Naive thymus-derived CD4-positive, alpha-beta T cell (primary cell): ENCODE measurements around the gene PSEN1. TPM values are rescaled to one million over a fixed set of nuclear protein-coding genes. Genes with fewer than 3 reads are reported as not detected.
A peak's percentile ranks its signal among the peaks of the same experiment; 100 is the strongest.

Source experiments
- ATAC-seq: fragments of 150-1000 bp; cut with Tn5 transposase; 2 replicates; pipeline ENCODE4 v1.10.0; 2021; ENCODE audit warnings: mild to moderate bottlenecking, moderate library complexity
- CTCF ChIA-PET: fragments of 350-600 bp; sonication (Branson Sonifier 250); formaldehyde crosslinking; loops from one replicate; lab custom pipeline; 2021; ENCODE audit warnings: antibody characterized with exemption; lab: Charles Lee
- POLR2A ChIA-PET: fragments of 350-600 bp; sonication (Branson Sonifier 250); formaldehyde crosslinking; loops from one replicate; lab custom pipeline; 2021; ENCODE audit warnings: antibody characterized with exemption, inconsistent platforms; lab: Charles Lee
- DNase-seq, 9 donors: peaks; one replicate each; pipeline versions ENCODE4 v3.0.0 to v3.0.0-alpha.2; 2020 to 2022; ENCODE audit warnings: mixed read lengths in 1 of 9
- H3K27ac ChIP-seq: one replicate; pipeline ENCODE4 v1.7.0; 2013; ENCODE audit warnings: mild to moderate bottlenecking, low read depth, low read length, moderate library complexity
- H3K27me3 ChIP-seq, 2 donors: one replicate each; pipeline ENCODE4 v1.7.0; 2013; ENCODE audit warnings: low read length in 2 of 2, mild to moderate bottlenecking in 2 of 2, moderate library complexity in 2 of 2; ENCODE audit not compliant: control insufficient read depth in 2 of 2, insufficient read depth in 2 of 2
- H3K36me3 ChIP-seq, 3 experiments: 1 replicate in 2 of 3; 2 replicates in 1 of 3; pipeline ENCODE4 v1.7.0; 2013; ENCODE audit warnings: low read length in 3 of 3, mild to moderate bottlenecking in 3 of 3, moderate library complexity in 1 of 3; ENCODE audit not compliant: insufficient read depth in 3 of 3, control insufficient read depth in 2 of 3
- H3K4me1 ChIP-seq, 2 donors: one replicate each; pipeline ENCODE4 v1.7.0; 2013; ENCODE audit warnings: low read length in 2 of 2, mild to moderate bottlenecking in 2 of 2, moderate library complexity in 1 of 2; ENCODE audit not compliant: control insufficient read depth in 2 of 2, insufficient read depth in 2 of 2
- H3K4me3 ChIP-seq: 2 replicates; pipeline ENCODE4 v1.7.0; 2013; ENCODE audit warnings: mild to moderate bottlenecking, low read length
- H3K9me3 ChIP-seq, 3 experiments: 1 replicate in 2 of 3; 2 replicates in 1 of 3; pipeline ENCODE4 v1.7.0; 2013; ENCODE audit warnings: low read length in 3 of 3; ENCODE audit not compliant: control insufficient read depth in 2 of 3
- H3K27ac Mint-ChIP-seq, 9 donors: one replicate each; pipeline ENCODE4 v1.8.0; 2020 to 2022; ENCODE audit warnings: mixed read lengths in 9 of 9, mild to moderate bottlenecking in 8 of 9, moderate library complexity in 5 of 9, inconsistent platforms in 2 of 9
- H3K27me3 Mint-ChIP-seq, 5 donors: one replicate each; pipeline ENCODE4 v1.8.0; 2021 to 2022; ENCODE audit warnings: mixed read lengths in 5 of 5, mild to moderate bottlenecking in 1 of 5
- H3K36me3 Mint-ChIP-seq, 5 donors: one replicate each; pipeline ENCODE4 v1.8.0; 2020 to 2022; ENCODE audit warnings: mixed read lengths in 5 of 5, mild to moderate bottlenecking in 3 of 5, inconsistent platforms in 1 of 5
- H3K4me1 Mint-ChIP-seq, 7 donors: one replicate each; pipeline ENCODE4 v1.8.0; 2020 to 2022; ENCODE audit warnings: mixed read lengths in 7 of 7, mild to moderate bottlenecking in 3 of 7, inconsistent platforms in 1 of 7
- H3K4me3 Mint-ChIP-seq, 10 donors: one replicate each; pipeline ENCODE4 v1.8.0; 2020 to 2022; ENCODE audit warnings: mild to moderate bottlenecking in 10 of 10, mixed read lengths in 10 of 10, moderate library complexity in 6 of 10, inconsistent platforms in 2 of 10
- H3K9me3 Mint-ChIP-seq, 11 donors: one replicate each; pipeline ENCODE4 v1.8.0; 2020 to 2022; ENCODE audit warnings: mixed read lengths in 11 of 11, mild to moderate bottlenecking in 4 of 11, inconsistent platforms in 1 of 11, moderate library complexity in 1 of 11
- intact Hi-C, 2 donors: fragments of 100-400 bp; cut with micrococcal nuclease; formaldehyde crosslinking; loops; one replicate each; pipeline ENCODE4 v1.15.1; 2023
- polyA plus RNA-seq, 2 donors: library from polyadenylated mRNA; unstranded; fragments of 300-500 nt; fragmentation: Illumina TruSeq; gene quantifications; one replicate each; pipeline ENCODE4 v1.2.3, GENCODE V29; 2021
- total RNA-seq, 6 experiments: library from RNA in 5 of 6; stranded (reverse) in 5 of 6; gene quantifications; 1 replicate in 5 of 6; 2 replicates in 1 of 6; pipeline ENCODE4 v1.2.3 and lab custom pipeline; 2021 to 2026

PSEN1 gene
- total and polyA plus RNA-seq, 7 experiments from 2014 or later = 23.7 to 55.8 (median 43.2) TPM

DNA sequence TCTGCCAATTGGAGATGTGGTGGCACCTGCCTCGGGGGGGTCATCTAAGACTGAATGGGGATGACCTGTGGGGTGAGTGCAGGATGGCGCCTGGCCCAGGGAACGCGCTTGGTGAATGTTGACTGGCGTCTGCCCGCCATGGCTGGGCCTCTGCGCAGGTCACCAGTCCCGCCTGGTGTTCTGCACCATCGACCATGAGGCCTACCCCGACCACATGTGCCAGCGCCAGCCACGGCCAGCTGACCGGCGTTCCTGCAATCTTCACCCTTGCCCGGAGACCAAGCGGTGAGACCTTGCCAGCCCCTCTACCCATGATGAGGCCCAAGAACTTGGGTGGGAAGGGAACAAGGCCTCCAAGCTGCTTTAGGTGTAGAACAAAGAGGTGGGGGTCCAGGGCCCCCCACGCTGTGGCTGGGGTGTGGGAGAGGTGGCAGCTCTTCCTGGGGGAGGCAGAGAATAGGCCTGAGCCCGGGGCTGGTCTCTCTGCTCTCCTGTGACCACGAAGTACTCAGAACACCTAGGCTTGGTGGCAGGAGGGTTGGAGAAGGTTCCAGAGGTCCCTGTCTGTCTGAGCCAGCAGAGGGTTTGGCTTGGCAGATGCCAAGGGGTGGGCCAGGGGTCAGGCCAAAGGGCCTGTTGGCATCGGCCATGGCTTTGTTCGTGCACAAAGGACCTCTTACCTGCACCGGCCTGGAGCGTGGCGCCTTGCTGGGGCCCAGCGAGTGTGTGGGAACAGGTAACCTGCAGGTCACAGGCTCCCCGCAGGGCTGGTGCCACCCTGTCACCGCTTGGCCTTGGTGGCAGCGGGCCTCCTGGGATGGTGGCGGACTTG, 116.4 kb downstream of the PSEN1 start:
- Mint-ChIP-seq H3K36me3 (no peaks in the 10 kb centered on the region), H3K9me3 (no peaks in the 10 kb centered on the region), H3K4me3 (no peak overlapping the region), H3K4me1 (peaks cover 0 to 5% (median under 1%) of the 10 kb centered on the region in 7 donors), H3K27me3 (peaks cover 0 to 3% (median 0%) of the 10 kb centered on the region in 5 donors), H3K27ac (no peak overlapping the region)
- ChIA-PET CTCF (no interaction called here), POLR2A (no interaction called here)
- ATAC-seq (no peak), DNase-seq (no peak)
- Histone ChIP-seq H3K4me3 (no peak overlapping the region), H3K27me3 (no peaks in the 10 kb centered on the region), H3K4me1 (no peaks in the 10 kb centered on the region), H3K9me3 (no peaks in the 10 kb centered on the region), H3K27ac (no peak overlapping the region), H3K36me3 (no peaks in the 10 kb centered on the region)
- intact Hi-C loops = no loop called here

- DNase-seq = no peak
- peak; percentile 9 for ATAC-seq
- Histone ChIP-seq H3K9me3 (no peaks in the 10 kb centered on the region), H3K27me3 (no peaks in the 10 kb centered on the region), H3K36me3 (no peaks in the 10 kb centered on the region), H3K4me1 (no peaks in the 10 kb centered on the region), H3K27ac (no peak overlapping the region), H3K4me3 (no peak overlapping the region)
- no peak overlapping the region for H3K27ac Mint-ChIP-seq
- POLR2A ChIA-PET = no interaction called here
- H3K4me1 Mint-ChIP-seq = no peaks in the 10 kb centered on the region
- H3K4me3 Mint-ChIP-seq = no peak overlapping the region
- peaks cover 0 to 3% (median 0%) of the 10 kb centered on the region in 5 donors for H3K27me3 Mint-ChIP-seq
- CTCF ChIA-PET = no interaction called here
- H3K36me3 Mint-ChIP-seq = no peaks in the 10 kb centered on the region
- intact Hi-C loops = no loop called here
- no peaks in the 10 kb centered on the region for H3K9me3 Mint-ChIP-seq
Measured at GRCh38 chr14:73253323-73253610, 117.0 kb downstream of the PSEN1 start.

GRCh38 chr14:73253721-73254120, 117.4 kb downstream of the PSEN1 start:
- peak; percentile 10 for ATAC-seq
- POLR2A ChIA-PET = no interaction called here
- CTCF ChIA-PET = no interaction called here
- no peaks in the 10 kb centered on the region for H3K4me1 ChIP-seq
- no peaks in the 10 kb centered on the region for H3K36me3 ChIP-seq
- no peak overlapping the region for H3K27ac ChIP-seq
- no peaks in the 10 kb centered on the region for H3K9me3 ChIP-seq
- Mint-ChIP-seq H3K4me1 (no peaks in the 10 kb centered on the region), H3K27me3 (peaks cover 0 to 3% (median 0%) of the 10 kb centered on the region in 5 donors), H3K27ac (no peak overlapping the region), H3K9me3 (no peaks in the 10 kb centered on the region), H3K36me3 (no peaks in the 10 kb centered on the region), H3K4me3 (no peak overlapping the region)
- H3K27me3 ChIP-seq = no peaks in the 10 kb centered on the region
- no peak for DNase-seq
- no peak overlapping the region for H3K4me3 ChIP-seq
- intact Hi-C loops = no loop called here

GRCh38 chr14:73254247-73255004, 118.1 kb downstream of the PSEN1 start:
- no peak for DNase-seq
- no peaks in the 10 kb centered on the region for H3K27me3 ChIP-seq
- CTCF ChIA-PET = no interaction called here

DNA sequence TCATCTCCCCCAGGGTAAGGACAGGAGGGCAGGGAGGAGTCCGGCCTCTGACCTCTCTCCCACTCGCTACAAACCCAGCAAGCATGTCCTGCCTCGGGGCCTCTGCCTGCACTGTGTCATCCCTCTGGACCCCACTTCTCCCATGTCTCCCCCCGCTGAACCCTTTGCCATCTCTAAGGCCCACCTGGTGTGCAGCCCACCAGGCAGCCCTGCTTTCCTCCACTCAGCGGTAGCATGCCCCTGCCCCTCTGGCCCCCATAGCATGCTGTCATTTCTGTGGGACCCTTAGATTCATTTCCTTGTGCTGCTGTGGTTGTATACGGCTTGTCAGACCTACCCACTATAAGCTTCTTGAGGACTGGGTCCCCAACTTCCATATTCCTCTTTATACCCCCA, 118.7 kb downstream of the PSEN1 start:
- ChIA-PET POLR2A (no interaction called here), CTCF (interaction anchor here (0.5 kb wide), 1 partner anchor 102 kb away, joined by 5 read pairs; no protein-coding TSS in a partner anchor)
- no peak overlapping the region for H3K4me3 ChIP-seq

More at GRCh38 chr14:73254247-73255004, 118.1 kb downstream of the PSEN1 start:
- Mint-ChIP-seq H3K27me3 (no peaks in the 10 kb centered on the region), H3K36me3 (no peaks in the 10 kb centered on the region), H3K4me3 (no peak overlapping the region), H3K4me1 (no peaks in the 10 kb centered on the region), H3K27ac (no peak overlapping the region), H3K9me3 (no peaks in the 10 kb centered on the region)
- intact Hi-C loops = no loop called here
- no peak overlapping the region for H3K27ac ChIP-seq
- H3K9me3 ChIP-seq = no peaks in the 10 kb centered on the region
- no peaks in the 10 kb centered on the region for H3K4me1 ChIP-seq
- no peak overlapping the region for H3K4me3 ChIP-seq
- POLR2A ChIA-PET = no interaction called here
- ATAC-seq = no peak
- no peaks in the 10 kb centered on the region for H3K36me3 ChIP-seq

DNA sequence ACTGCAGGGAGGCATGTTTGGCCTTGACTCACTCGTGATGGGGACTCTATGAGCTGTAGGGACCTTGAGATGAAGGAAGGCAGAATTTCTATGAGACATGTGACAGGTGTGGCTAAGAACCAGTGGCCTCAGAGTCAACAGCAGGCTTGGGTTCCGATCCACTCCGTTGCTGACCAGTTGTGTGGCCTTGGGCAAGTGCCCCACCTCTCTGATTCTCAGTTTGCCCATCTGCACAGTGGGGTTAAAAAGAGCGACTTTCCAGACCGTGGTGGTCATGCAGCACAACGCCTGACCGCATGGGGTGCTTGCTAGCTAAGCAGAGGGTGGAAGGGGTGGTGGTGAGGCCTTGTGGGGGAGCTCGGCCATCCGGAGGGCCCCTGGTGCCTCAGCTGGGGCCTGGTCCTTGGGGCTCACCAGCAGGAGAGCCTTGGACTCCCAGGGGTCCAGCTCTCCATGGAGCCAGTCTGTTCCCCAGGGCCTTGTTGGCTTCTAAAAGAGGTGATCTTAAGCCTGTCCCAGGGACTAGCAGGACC, 119.5 kb downstream of the PSEN1 start:
- ATAC-seq = no peak
- Histone ChIP-seq H3K36me3 (no peaks in the 10 kb centered on the region), H3K27me3 (no peaks in the 10 kb centered on the region), H3K9me3 (no peaks in the 10 kb centered on the region), H3K4me1 (no peaks in the 10 kb centered on the region), H3K4me3 (no peak overlapping the region), H3K27ac (no peak overlapping the region)
- CTCF ChIA-PET = interaction anchor here (0.5 kb wide), 1 partner anchor 103 kb away, joined by 5 read pairs; no protein-coding TSS in a partner anchor
- intact Hi-C loops = no loop called here
- DNase-seq = no peak
- Mint-ChIP-seq H3K9me3 (no peaks in the 10 kb centered on the region), H3K4me3 (no peak overlapping the region), H3K27ac (no peak overlapping the region), H3K36me3 (no peaks in the 10 kb centered on the region), H3K4me1 (no peaks in the 10 kb centered on the region), H3K27me3 (no peaks in the 10 kb centered on the region)
- POLR2A ChIA-PET = no interaction called here

More for the DNA sequence above, 118.7 kb downstream of the PSEN1 start:
- DNase-seq = no peak
- Histone ChIP-seq H3K27ac (no peak overlapping the region), H3K36me3 (no peaks in the 10 kb centered on the region), H3K9me3 (no peaks in the 10 kb centered on the region), H3K27me3 (no peaks in the 10 kb centered on the region), H3K4me1 (no peaks in the 10 kb centered on the region)
- no peak overlapping the region for H3K4me3 Mint-ChIP-seq
- H3K27me3 Mint-ChIP-seq = no peaks in the 10 kb centered on the region
- H3K36me3 Mint-ChIP-seq = no peaks in the 10 kb centered on the region
- intact Hi-C loops = no loop called here
- ATAC-seq = no peak
- no peaks in the 10 kb centered on the region for H3K9me3 Mint-ChIP-seq
- H3K27ac Mint-ChIP-seq = peak overlapping the region in 1 of 9 donors; percentile 27
- H3K4me1 Mint-ChIP-seq = no peaks in the 10 kb centered on the region
